ENCODE measurements around the gene PYROXD2.

PYROXD2 gene

DNA sequence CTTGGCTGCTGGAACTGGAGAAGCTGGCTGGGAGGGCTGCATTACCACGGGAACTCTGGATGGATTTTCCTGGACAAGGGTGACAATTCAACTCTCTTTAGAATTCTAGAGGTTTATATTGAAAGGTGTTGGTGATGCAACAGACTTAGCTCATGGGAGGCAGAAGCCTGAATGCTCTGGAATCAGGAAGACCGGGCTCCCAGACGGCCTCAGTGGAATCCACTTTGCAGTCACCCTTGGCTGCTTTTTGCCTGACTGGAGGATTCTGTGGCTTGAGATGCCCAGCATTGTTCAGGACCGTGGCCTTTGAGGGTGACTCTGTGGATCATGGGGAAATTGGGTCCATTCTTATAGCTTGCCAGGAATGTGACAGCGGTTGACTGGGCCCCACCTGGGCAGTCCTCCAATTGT is 32.3 kb downstream of the PYROXD2 start:
- no peak for DNase-seq
- H3K4me1 ChIP-seq (ENCODE audit: insufficient read depth, low read length): no peaks in the 10 kb centered on the region
- H3K9ac ChIP-seq (ENCODE audit: low read depth, low read length): no peak overlapping the region
- no peaks in the 10 kb centered on the region for H3K9me3 ChIP-seq (ENCODE audit: insufficient read depth, low read length, severe bottlenecking)
- H3K4me2 ChIP-seq (ENCODE audit: insufficient read depth, low read length): no peak overlapping the region
- H4K20me1 ChIP-seq (ENCODE audit: insufficient read depth, low read length): no peaks in the 10 kb centered on the region; the same call in 1 of the 2 replicates
- no peak overlapping the region for H2AFZ ChIP-seq (ENCODE audit: low read depth, low read length)
- ATAC-seq (ENCODE audit: insufficient read depth, low read depth): no peak
- H3K79me2 ChIP-seq (ENCODE audit: insufficient read depth, low read length): no peaks in the 10 kb centered on the region
- H3K27ac ChIP-seq (ENCODE audit: low read length): no peak overlapping the region
- TF ChIP-seq, protein P1, sequence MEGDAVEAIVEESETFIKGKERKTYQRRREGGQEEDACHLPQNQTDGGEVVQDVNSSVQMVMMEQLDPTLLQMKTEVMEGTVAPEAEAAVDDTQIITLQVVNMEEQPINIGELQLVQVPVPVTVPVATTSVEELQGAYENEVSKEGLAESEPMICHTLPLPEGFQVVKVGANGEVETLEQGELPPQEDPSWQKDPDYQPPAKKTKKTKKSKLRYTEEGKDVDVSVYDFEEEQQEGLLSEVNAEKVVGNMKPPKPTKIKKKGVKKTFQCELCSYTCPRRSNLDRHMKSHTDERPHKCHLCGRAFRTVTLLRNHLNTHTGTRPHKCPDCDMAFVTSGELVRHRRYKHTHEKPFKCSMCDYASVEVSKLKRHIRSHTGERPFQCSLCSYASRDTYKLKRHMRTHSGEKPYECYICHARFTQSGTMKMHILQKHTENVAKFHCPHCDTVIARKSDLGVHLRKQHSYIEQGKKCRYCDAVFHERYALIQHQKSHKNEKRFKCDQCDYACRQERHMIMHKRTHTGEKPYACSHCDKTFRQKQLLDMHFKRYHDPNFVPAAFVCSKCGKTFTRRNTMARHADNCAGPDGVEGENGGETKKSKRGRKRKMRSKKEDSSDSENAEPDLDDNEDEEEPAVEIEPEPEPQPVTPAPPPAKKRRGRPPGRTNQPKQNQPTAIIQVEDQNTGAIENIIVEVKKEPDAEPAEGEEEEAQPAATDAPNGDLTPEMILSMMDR (IDR thresholded peaks at IDR 0.05; ENCODE audit: borderline replicate concordance, extremely low read depth, low read length, poor library complexity, severe bottlenecking): no peak
- no peak for TF ChIP-seq EZH2 (IDR thresholded peaks at IDR 0.05; ENCODE audit: borderline replicate concordance, low read depth, low read length, severe bottlenecking)
- H3K36me3 ChIP-seq (ENCODE audit: insufficient read depth, low read length): no peaks in the 10 kb centered on the region
- H3K27me3 ChIP-seq (ENCODE audit: insufficient read depth, low read length, poor library complexity): peaks cover 3% of the 10 kb centered on the region
- no peak overlapping the region for H3K4me3 ChIP-seq (ENCODE audit: low read depth in 1 of 2, low read length in 2 of 2)

- Histone ChIP-seq H2AFZ (ENCODE audit: low read depth, low read length) (no peak overlapping the region), H3K79me2 (ENCODE audit: insufficient read depth, low read length) (no peaks in the 10 kb centered on the region), H3K36me3 (ENCODE audit: insufficient read depth, low read length) (no peaks in the 10 kb centered on the region), H3K4me3 (ENCODE audit: low read depth in 1 of 2, low read length in 2 of 2) (no peak overlapping the region), H3K27me3 (ENCODE audit: insufficient read depth, low read length, poor library complexity) (peaks cover 10% of the 10 kb centered on the region), H3K27ac (ENCODE audit: low read length) (no peak overlapping the region), H3K9ac (ENCODE audit: low read depth, low read length) (no peak overlapping the region), H3K9me3 (ENCODE audit: insufficient read depth, low read length, severe bottlenecking) (no peaks in the 10 kb centered on the region), H4K20me1 (ENCODE audit: insufficient read depth, low read length) (no peaks in the 10 kb centered on the region), H3K4me1 (ENCODE audit: insufficient read depth, low read length) (no peaks in the 10 kb centered on the region), H3K4me2 (ENCODE audit: insufficient read depth, low read length) (no peak overlapping the region)
- TF ChIP-seq EZH2 (IDR thresholded peaks at IDR 0.05; ENCODE audit: borderline replicate concordance, low read depth, low read length, severe bottlenecking): no peak
- TF ChIP-seq, protein P1 (IDR thresholded peaks at IDR 0.05; ENCODE audit: borderline replicate concordance, extremely low read depth, low read length, poor library complexity, severe bottlenecking): no peak
- DNase-seq: no peak
- ATAC-seq (ENCODE audit: insufficient read depth, low read depth): no peak
Measured at GRCh38 chr10:98380493-98381339, 34.3 kb downstream of the PYROXD2 start.

DNA sequence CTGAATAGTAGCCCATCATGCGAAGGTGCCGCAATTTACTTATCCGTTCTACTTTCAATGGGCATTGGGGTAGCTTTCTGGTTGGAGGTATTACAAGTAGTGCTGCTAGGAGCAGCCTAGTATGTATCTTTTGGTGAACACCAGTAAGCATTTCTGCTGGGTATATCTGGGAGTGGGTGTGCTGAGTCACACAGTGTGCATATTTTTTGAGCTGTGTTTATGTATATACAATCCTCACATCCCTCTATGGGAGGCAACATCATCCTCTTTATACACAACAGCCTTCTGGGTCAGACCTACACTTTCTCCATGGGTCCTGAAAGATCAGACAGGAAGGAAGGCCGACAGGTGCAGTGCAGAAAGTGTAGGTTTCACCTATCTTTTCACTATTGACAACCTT is 36.3 kb downstream of the PYROXD2 start:
- Histone ChIP-seq H3K4me2 (ENCODE audit: insufficient read depth, low read length) (no peak overlapping the region), H3K27ac (ENCODE audit: low read length) (no peak overlapping the region), H3K9me3 (ENCODE audit: insufficient read depth, low read length, severe bottlenecking) (no peaks in the 10 kb centered on the region), H3K9ac (ENCODE audit: low read depth, low read length) (no peak overlapping the region), H3K4me3 (ENCODE audit: low read depth in 1 of 2, low read length in 2 of 2) (no peak overlapping the region), H2AFZ (ENCODE audit: low read depth, low read length) (no peak overlapping the region), H3K79me2 (ENCODE audit: insufficient read depth, low read length) (no peaks in the 10 kb centered on the region), H4K20me1 (ENCODE audit: insufficient read depth, low read length) (no peaks in the 10 kb centered on the region; the same call in 1 of the 2 replicates), H3K27me3 (ENCODE audit: insufficient read depth, low read length, poor library complexity) (peaks cover 25% of the 10 kb centered on the region), H3K36me3 (ENCODE audit: insufficient read depth, low read length) (no peaks in the 10 kb centered on the region), H3K4me1 (ENCODE audit: insufficient read depth, low read length) (no peaks in the 10 kb centered on the region)
- TF ChIP-seq EZH2 (IDR thresholded peaks at IDR 0.05; ENCODE audit: borderline replicate concordance, low read depth, low read length, severe bottlenecking): no peak
- TF ChIP-seq, protein P1 (IDR thresholded peaks at IDR 0.05; ENCODE audit: borderline replicate concordance, extremely low read depth, low read length, poor library complexity, severe bottlenecking): no peak
- DNase-seq (no peak), ATAC-seq (ENCODE audit: insufficient read depth, low read depth) (no peak)
